Panc1 (cell line): ENCODE measurements around the gene SLC44A4. TPM values are rescaled to one million over a fixed set of nuclear protein-coding genes. Genes with fewer than 3 reads are reported as not detected.
"Not testable (repeated sequence)": the region's sequence is repeated elsewhere in the genome, so short reads cannot be mapped to it uniquely, and the experiment has no call there.

Experiments used
- ATAC-seq: fragments of 200-7000 bp; cut with Tn5 transposase; 2 replicates; pipeline ENCODE4 v1.9.1; 2020; ENCODE audit warnings: mild to moderate bottlenecking, moderate library complexity
- BruUV-seq: library from RNA; stranded (reverse); fragments of 400-500 nt; replicated peaks from 2 replicates; lab custom pipeline; 2021; lab: Mats Ljungman, UMichigan
- CTCF ChIA-PET: fragments of 300-600 bp; sonication (Branson Sonifier 250); formaldehyde crosslinking; loops from one replicate; lab custom pipeline; 2022; ENCODE audit warnings: antibody characterized with exemption; lab: Charles Lee
- POLR2A ChIA-PET: fragments of 300-600 bp; sonication (Branson Sonifier 250); formaldehyde crosslinking; loops from one replicate; lab custom pipeline; 2022; ENCODE audit warnings: antibody characterized with exemption; lab: Charles Lee
- DNase-seq: peaks from one replicate; pipeline ENCODE4 v3.0.0-alpha.2; 2010; ENCODE audit warnings: low read depth, low spot score
- H3K27ac ChIP-seq: 2 replicates; pipeline ENCODE4 v1.5.1; 2011; ENCODE audit warnings: mild to moderate bottlenecking, low read length, inconsistent platforms
- H3K27me3 ChIP-seq: fragments of 200-500 bp; sonication (Bioruptor generic); 2 replicates; pipeline ENCODE4 v1.6.0; 2014; ENCODE audit warnings: low read length, inconsistent platforms; ENCODE audit not compliant: control insufficient read depth, insufficient read depth
- H3K36me3 ChIP-seq: fragments of 200-500 bp; sonication (Bioruptor generic); 2 replicates; pipeline ENCODE4 v1.5.1; 2014; ENCODE audit warnings: inconsistent platforms, mild to moderate bottlenecking, low read length, moderate library complexity; ENCODE audit not compliant: control insufficient read depth, insufficient read depth
- H3K4me1 ChIP-seq: 2 replicates; pipeline ENCODE4 v1.5.1; 2011; ENCODE audit warnings: inconsistent platforms, mild to moderate bottlenecking, low read length, moderate library complexity; ENCODE audit not compliant: control insufficient read depth, insufficient read depth
- H3K4me3 ChIP-seq, 2 experiments: 2 replicates each; pipeline ENCODE4 v1.5.1; 2011 to 2012; ENCODE audit warnings: low read depth in 2 of 2, low read length in 2 of 2, mild to moderate bottlenecking in 2 of 2, inconsistent platforms in 1 of 2, moderate library complexity in 1 of 2
- H3K9me3 ChIP-seq: fragments of 200-500 bp; sonication (Bioruptor generic); 2 replicates; pipeline ENCODE4 v1.5.1; 2014; ENCODE audit warnings: low read depth, mild to moderate bottlenecking, inconsistent platforms, low read length, moderate library complexity; ENCODE audit not compliant: control insufficient read depth, insufficient read depth
- POLR2AphosphoS5 ChIP-seq: IDR thresholded peaks from 2 replicates; pipeline ENCODE4 v1.6.1; 2012; ENCODE audit warnings: mild to moderate bottlenecking, low read depth, low read length, moderate library complexity
- SIN3A ChIP-seq: IDR thresholded peaks from 2 replicates; pipeline ENCODE4 v1.6.1; 2012; ENCODE audit warnings: low read depth, mild to moderate bottlenecking, low read length, moderate library complexity, borderline replicate concordance; ENCODE audit not compliant: insufficient read depth
- TCF7L2 ChIP-seq: IDR thresholded peaks from 2 replicates; pipeline ENCODE4 v1.6.1; 2011; ENCODE audit warnings: mild to moderate bottlenecking, low read depth, low read length, inconsistent platforms
- in situ Hi-C: cut with HindIII; loops from 2 replicates; pipeline ENCODE4 v1.10.0; 2016; ENCODE audit warnings: low sequenced_read_pairs, low pct_unique_long_range_greater_than_20kb
- intact Hi-C: fragments of 100-400 bp; cut with micrococcal nuclease; formaldehyde crosslinking; loops from one replicate; pipeline ENCODE4 v1.10.0; 2022; ENCODE audit not compliant: unreplicated experiment
- total RNA-seq: library from RNA; stranded (reverse); gene quantifications from one replicate; pipeline ENCODE4 v1.2.1, GENCODE V29; 2021; ENCODE audit not compliant: unreplicated experiment
- TF ChIP-seq, protein P1 (sequence below): fragments of 450-650 bp; IDR thresholded peaks from 2 replicates; pipeline ENCODE4 v1.5.1; 2017; ENCODE audit warnings: mild to moderate bottlenecking
- TF ChIP-seq, protein P2 (sequence below), 2 experiments: IDR thresholded peaks; 2 replicates each; pipeline ENCODE4 v1.6.1; 2011 to 2012; ENCODE audit warnings: low read depth in 2 of 2, control low read depth in 1 of 2, low read length in 1 of 2, mild to moderate bottlenecking in 1 of 2, moderate library complexity in 1 of 2; ENCODE audit not compliant: insufficient read depth in 1 of 2

The SLC44A4 gene
- total RNA-seq, 1 experiment from 2014 or later = 2.7 TPM

DNA sequence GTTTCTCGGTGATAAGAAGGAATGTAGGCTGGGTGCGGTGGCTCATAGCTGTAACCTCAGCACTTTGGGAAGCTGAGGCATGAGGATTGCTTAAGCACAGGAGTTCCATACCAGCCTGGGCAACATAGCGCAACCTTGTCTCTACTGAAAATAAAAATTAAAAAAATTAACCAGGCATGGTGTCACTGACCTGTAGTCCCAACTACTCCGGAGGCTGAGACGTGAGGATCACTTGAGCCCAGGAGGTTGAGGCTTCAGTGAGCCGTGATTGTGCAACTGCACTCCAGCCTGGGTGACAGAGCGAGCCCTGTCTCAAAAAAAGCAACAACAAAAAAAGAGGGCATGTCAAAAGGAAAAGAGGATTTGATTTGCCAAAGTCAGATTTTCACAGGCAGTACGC lies 20.1 kb downstream of the SLC44A4 start:
- no peak for DNase-seq
- no peaks in the 10 kb centered on the region for H3K9me3 ChIP-seq
- ChIA-PET POLR2A (no interaction called here), CTCF (interaction anchor here (0.6 kb wide), 1 partner anchor 60 kb away, joined by 10 read pairs; no protein-coding TSS in a partner anchor)
- no TSS peak for BruUV-seq
- H3K4me1 ChIP-seq = peaks cover 4% of the 10 kb centered on the region; the same call in 1 of the 2 replicates
- intact Hi-C loops (no loop called here), in situ Hi-C loops (no loop called here)
- H3K36me3 ChIP-seq = no peaks in the 10 kb centered on the region; the same call in 1 of the 2 replicates
- no peak overlapping the region for H3K27ac ChIP-seq
- TF ChIP-seq, protein P1, sequence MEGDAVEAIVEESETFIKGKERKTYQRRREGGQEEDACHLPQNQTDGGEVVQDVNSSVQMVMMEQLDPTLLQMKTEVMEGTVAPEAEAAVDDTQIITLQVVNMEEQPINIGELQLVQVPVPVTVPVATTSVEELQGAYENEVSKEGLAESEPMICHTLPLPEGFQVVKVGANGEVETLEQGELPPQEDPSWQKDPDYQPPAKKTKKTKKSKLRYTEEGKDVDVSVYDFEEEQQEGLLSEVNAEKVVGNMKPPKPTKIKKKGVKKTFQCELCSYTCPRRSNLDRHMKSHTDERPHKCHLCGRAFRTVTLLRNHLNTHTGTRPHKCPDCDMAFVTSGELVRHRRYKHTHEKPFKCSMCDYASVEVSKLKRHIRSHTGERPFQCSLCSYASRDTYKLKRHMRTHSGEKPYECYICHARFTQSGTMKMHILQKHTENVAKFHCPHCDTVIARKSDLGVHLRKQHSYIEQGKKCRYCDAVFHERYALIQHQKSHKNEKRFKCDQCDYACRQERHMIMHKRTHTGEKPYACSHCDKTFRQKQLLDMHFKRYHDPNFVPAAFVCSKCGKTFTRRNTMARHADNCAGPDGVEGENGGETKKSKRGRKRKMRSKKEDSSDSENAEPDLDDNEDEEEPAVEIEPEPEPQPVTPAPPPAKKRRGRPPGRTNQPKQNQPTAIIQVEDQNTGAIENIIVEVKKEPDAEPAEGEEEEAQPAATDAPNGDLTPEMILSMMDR = no peak
- no peak for TF ChIP-seq SIN3A
- TF ChIP-seq TCF7L2 = no peak
- no peak for TF ChIP-seq POLR2AphosphoS5
- TF ChIP-seq, protein P2, sequence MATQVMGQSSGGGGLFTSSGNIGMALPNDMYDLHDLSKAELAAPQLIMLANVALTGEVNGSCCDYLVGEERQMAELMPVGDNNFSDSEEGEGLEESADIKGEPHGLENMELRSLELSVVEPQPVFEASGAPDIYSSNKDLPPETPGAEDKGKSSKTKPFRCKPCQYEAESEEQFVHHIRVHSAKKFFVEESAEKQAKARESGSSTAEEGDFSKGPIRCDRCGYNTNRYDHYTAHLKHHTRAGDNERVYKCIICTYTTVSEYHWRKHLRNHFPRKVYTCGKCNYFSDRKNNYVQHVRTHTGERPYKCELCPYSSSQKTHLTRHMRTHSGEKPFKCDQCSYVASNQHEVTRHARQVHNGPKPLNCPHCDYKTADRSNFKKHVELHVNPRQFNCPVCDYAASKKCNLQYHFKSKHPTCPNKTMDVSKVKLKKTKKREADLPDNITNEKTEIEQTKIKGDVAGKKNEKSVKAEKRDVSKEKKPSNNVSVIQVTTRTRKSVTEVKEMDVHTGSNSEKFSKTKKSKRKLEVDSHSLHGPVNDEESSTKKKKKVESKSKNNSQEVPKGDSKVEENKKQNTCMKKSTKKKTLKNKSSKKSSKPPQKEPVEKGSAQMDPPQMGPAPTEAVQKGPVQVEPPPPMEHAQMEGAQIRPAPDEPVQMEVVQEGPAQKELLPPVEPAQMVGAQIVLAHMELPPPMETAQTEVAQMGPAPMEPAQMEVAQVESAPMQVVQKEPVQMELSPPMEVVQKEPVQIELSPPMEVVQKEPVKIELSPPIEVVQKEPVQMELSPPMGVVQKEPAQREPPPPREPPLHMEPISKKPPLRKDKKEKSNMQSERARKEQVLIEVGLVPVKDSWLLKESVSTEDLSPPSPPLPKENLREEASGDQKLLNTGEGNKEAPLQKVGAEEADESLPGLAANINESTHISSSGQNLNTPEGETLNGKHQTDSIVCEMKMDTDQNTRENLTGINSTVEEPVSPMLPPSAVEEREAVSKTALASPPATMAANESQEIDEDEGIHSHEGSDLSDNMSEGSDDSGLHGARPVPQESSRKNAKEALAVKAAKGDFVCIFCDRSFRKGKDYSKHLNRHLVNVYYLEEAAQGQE (IDR thresholded peaks at IDR 0.05; ENCODE audit: insufficient read depth in 1 of 2, low read depth in 2 of 2, low read length in 1 of 2) = no peak
- ATAC-seq = no peak
- no peaks in the 10 kb centered on the region for H3K27me3 ChIP-seq
- H3K4me3 ChIP-seq = no peak overlapping the region

DNA sequence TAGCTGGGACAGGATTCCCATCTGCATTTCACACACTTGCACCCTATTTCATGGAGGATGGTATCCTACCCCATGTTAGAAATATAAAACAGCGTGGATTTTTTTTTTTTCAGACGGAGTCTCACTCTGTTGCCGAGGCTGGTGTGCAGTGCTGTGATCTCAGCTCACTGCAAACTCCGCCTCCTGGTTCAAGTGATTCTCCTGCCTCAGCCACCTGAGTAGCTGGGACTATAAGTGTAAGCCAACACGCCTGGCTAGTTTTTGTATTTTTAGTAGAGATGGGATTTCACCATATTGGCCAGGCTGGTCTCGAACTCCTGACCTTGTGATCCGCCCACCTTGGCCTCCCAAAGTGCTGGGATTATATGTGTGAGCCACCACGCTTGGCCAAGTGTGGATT lies 21.0 kb downstream of the SLC44A4 start:
- H3K4me1 ChIP-seq, H3K27me3 ChIP-seq, in situ Hi-C loops, BruUV-seq, intact Hi-C loops, H3K4me3 ChIP-seq, H3K9me3 ChIP-seq, DNase-seq, CTCF ChIA-PET, H3K36me3 ChIP-seq, H3K27ac ChIP-seq, ATAC-seq: not testable (repeated sequence)
- POLR2A ChIA-PET = interaction anchor here (0.5 kb wide), 1 partner anchor 12 kb away, joined by 10 read pairs; no protein-coding TSS in a partner anchor

DNA sequence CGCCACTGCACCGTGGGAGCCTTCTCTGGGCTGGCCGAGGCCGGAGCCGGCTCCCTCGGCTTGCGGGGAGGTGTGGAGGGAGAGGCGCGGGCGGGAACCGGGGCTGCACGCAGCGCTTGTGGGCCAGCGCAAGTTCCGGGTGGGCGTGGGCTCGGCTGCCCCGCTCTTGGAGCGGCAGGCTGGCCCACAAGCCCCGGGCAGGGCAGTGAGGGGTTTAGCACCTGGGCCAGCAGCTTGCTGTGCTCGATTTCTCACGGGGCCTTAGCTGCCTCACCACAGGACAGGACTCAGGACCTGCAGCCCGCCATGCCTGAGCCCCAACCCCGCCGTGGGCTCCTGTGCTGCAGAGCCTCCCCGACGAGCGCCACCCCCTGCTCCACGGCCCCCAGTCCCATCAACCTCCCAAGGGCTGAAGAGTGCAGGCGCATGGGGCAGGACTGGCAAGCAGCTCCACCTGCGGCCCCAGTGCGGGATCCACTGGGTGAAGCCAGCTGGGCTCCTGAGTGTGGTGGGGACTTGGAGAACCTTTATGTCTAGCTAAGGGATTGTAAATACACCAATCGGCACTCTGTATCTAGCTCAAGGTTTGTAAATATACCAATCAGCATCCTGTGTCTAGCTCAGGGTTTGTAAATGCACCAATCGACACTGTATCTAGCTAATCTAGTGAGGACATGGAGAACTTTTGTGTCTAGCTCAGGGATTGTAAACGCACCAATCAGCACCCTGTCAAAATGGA lies 26.6 kb downstream of the SLC44A4 start:
- in situ Hi-C loops, DNase-seq, intact Hi-C loops, H3K36me3 ChIP-seq, H3K27me3 ChIP-seq, H3K4me1 ChIP-seq, H3K9me3 ChIP-seq, CTCF ChIA-PET, BruUV-seq: not testable (repeated sequence)
- H3K27ac ChIP-seq = peak overlapping the region; percentile 71
- peak overlapping the region; percentile 9 to 23; a peak in 3 of 4 replicates for H3K4me3 ChIP-seq
- ATAC-seq = peak; percentile 61
- POLR2A ChIA-PET = interaction anchor here (0.7 kb wide), 1 partner anchor 10 kb away, joined by 3 read pairs; the partner anchor contains the start of gene NEU1
